Astrocyte of the cerebellum (primary cell): Measurements from ENCODE around the gene TNFSF10.

Experiments
- DNase-seq: peaks from one replicate; pipeline ENCODE4 v3.0.0-alpha.2; 2011; ENCODE audit warnings: low read depth
- H3K4me3 ChIP-seq: 2 replicates; pipeline ENCODE4 v1.5.1; 2011; ENCODE audit warnings: mild to moderate bottlenecking, low read depth, low read length, moderate library complexity
- CTCF ChIP-seq: IDR thresholded peaks from 2 replicates; pipeline ENCODE4 v1.5.1; 2012; ENCODE audit warnings: low read length, low read depth, moderate library complexity, mild to moderate bottlenecking; ENCODE audit errors: missing control alignments
- in situ Hi-C: cut with HindIII; loops from 2 replicates; pipeline ENCODE4 v1.10.0; 2017; ENCODE audit warnings: low sequenced_read_pairs

The TNFSF10 gene

GRCh38 chr3:172561897-172562640 is 38.8 kb upstream of the TNFSF10 start:
- no peak overlapping the region for H3K4me3 ChIP-seq
- no peak for DNase-seq
- no peak for TF ChIP-seq CTCF
- in situ Hi-C loops = no loop called here

GRCh38 chr3:172560586-172560985 is 37.4 kb upstream of the TNFSF10 start:
- in situ Hi-C loops = no loop called here
- no peak overlapping the region for H3K4me3 ChIP-seq
- no peak for TF ChIP-seq CTCF
- DNase-seq = no peak

GRCh38 chr3:172560026-172560425 is 36.8 kb upstream of the TNFSF10 start:
- no peak for DNase-seq
- no peak overlapping the region for H3K4me3 ChIP-seq
- TF ChIP-seq CTCF = no peak
- in situ Hi-C loops = no loop called here

- H3K4me3 ChIP-seq = no peak overlapping the region
- in situ Hi-C loops = no loop called here
- no peak for DNase-seq
- TF ChIP-seq CTCF = no peak
Measured at GRCh38 chr3:172559020-172559419, 35.8 kb upstream of the TNFSF10 start.

- TF ChIP-seq CTCF = no peak
- no peak for DNase-seq
- in situ Hi-C loops = no loop called here
- no peak overlapping the region for H3K4me3 ChIP-seq
Measured at GRCh38 chr3:172557515-172558220, 34.4 kb upstream of the TNFSF10 start.

GRCh38 chr3:172553526-172554252 is 30.5 kb upstream of the TNFSF10 start:
- no peak for TF ChIP-seq CTCF
- no peak for DNase-seq
- in situ Hi-C loops = no loop called here
- no peak overlapping the region for H3K4me3 ChIP-seq
